CD4-positive, alpha-beta T cell (primary cell): Measurements from ENCODE around the gene PTPRO. TPM values are rescaled to one million over a fixed set of nuclear protein-coding genes. Genes with fewer than 3 reads are reported as not detected.
A peak's percentile ranks its signal among the peaks of the same experiment; 100 is the strongest.

Experiments
- ATAC-seq: fragments of 200-7000 bp; cut with Tn5 transposase; one replicate; pipeline ENCODE4 v1.10.0; 2022; ENCODE audit warnings: mild to moderate bottlenecking; ENCODE audit not compliant: poor library complexity
- CTCF ChIA-PET: fragments of 350-600 bp; sonication (Branson Sonifier 250); formaldehyde crosslinking; loops from one replicate; lab custom pipeline; 2021; ENCODE audit warnings: antibody characterized with exemption, inconsistent platforms; lab: Charles Lee
- POLR2A ChIA-PET: fragments of 350-600 bp; sonication (Branson Sonifier 250); formaldehyde crosslinking; loops from one replicate; lab custom pipeline; 2021; ENCODE audit warnings: antibody characterized with exemption, inconsistent platforms; lab: Charles Lee
- DNase-seq, 14 experiments: peaks; one replicate each; pipeline ENCODE4 v3.0.0-alpha.2; 2013 to 2020; ENCODE audit warnings: mixed read lengths in 2 of 14
- H3K27ac ChIP-seq, 2 donors: one replicate each; pipeline versions ENCODE4 v1.5.1 to v1.7.0; 2013; ENCODE audit warnings: low read length in 2 of 2, low read depth in 1 of 2, mild to moderate bottlenecking in 1 of 2
- H3K27me3 ChIP-seq, 2 experiments: 1 replicate in 1 of 2; 2 replicates in 1 of 2; pipeline versions ENCODE4 v1.6.1 to v1.7.0; 2013; ENCODE audit warnings: low read length in 2 of 2, control low read depth in 1 of 2, mild to moderate bottlenecking in 1 of 2, moderate library complexity in 1 of 2; ENCODE audit not compliant: insufficient read depth in 2 of 2, control insufficient read depth in 1 of 2
- H3K36me3 ChIP-seq: one replicate; pipeline ENCODE4 v1.6.1; 2013; ENCODE audit warnings: low read length, control low read depth; ENCODE audit not compliant: insufficient read depth
- H3K4me1 ChIP-seq: one replicate; pipeline ENCODE4 v1.6.1; 2013; ENCODE audit warnings: low read length, control low read depth; ENCODE audit not compliant: insufficient read depth
- H3K4me3 ChIP-seq: one replicate; pipeline ENCODE4 v1.5.1; 2013; ENCODE audit warnings: mild to moderate bottlenecking, low read length, moderate library complexity
- H3K9me3 ChIP-seq, 2 experiments: 1 replicate in 1 of 2; 2 replicates in 1 of 2; pipeline versions ENCODE4 v1.6.1 to v1.7.0; 2013; ENCODE audit warnings: low read length in 2 of 2, mild to moderate bottlenecking in 2 of 2, control low read depth in 1 of 2, moderate library complexity in 1 of 2; ENCODE audit not compliant: control insufficient read depth in 1 of 2, insufficient read depth in 1 of 2
- H3K27ac Mint-ChIP-seq: one replicate; pipeline ENCODE4 v1.8.0; 2020; ENCODE audit warnings: mixed read lengths
- H3K27me3 Mint-ChIP-seq: one replicate; pipeline ENCODE4 v1.8.0; 2021; ENCODE audit warnings: mixed read lengths
- H3K36me3 Mint-ChIP-seq: one replicate; pipeline ENCODE4 v1.8.0; 2021; ENCODE audit warnings: low read depth, mixed read lengths
- H3K4me1 Mint-ChIP-seq: one replicate; pipeline ENCODE4 v1.8.0; 2021; ENCODE audit warnings: low read depth, mixed read lengths
- H3K4me3 Mint-ChIP-seq: one replicate; pipeline ENCODE4 v1.8.0; 2020; ENCODE audit warnings: mild to moderate bottlenecking, mixed read lengths
- H3K9me3 Mint-ChIP-seq: one replicate; pipeline ENCODE4 v1.8.0; 2020; ENCODE audit warnings: mixed read lengths
- CTCF ChIP-seq: fragments of 200-600 bp; IDR thresholded peaks from one replicate; pipeline ENCODE4 v1.8.0; 2022; ENCODE audit warnings: antibody characterized with exemption, mild to moderate bottlenecking
- intact Hi-C, 2 experiments: fragments of 100-400 bp; cut with DNase I in 1 of 2; cut with micrococcal nuclease in 1 of 2; formaldehyde crosslinking; loops; one replicate each; pipeline versions ENCODE4 v1.15.1 to v1.9.0; 2023 to 2025; cut with DNase I, micrococcal nuclease
- total RNA-seq, 174 experiments: library from RNA in 2 of 174; stranded (reverse) in 2 of 174; gene quantifications; one replicate each; pipeline ENCODE4 v1.2.3 and lab custom pipeline; 2021 to 2026

The PTPRO gene
- total RNA-seq, 2 experiments from 2014 or later = 2.1 to 2.8 TPM

GRCh38 chr12:15575671-15576541, 253.6 kb downstream of the PTPRO start:
- H3K27ac ChIP-seq = no peak overlapping the region
- no peaks in the 10 kb centered on the region for H3K9me3 Mint-ChIP-seq
- no peaks in the 10 kb centered on the region for H3K36me3 ChIP-seq
- H3K9me3 ChIP-seq = no peaks in the 10 kb centered on the region
- no peaks in the 10 kb centered on the region for H3K27me3 ChIP-seq
- peaks cover 26% of the 10 kb centered on the region for H3K36me3 Mint-ChIP-seq
- H3K27ac Mint-ChIP-seq = no peak overlapping the region
- no peak overlapping the region for H3K4me3 ChIP-seq
- H3K4me3 Mint-ChIP-seq = no peak overlapping the region
- no peaks in the 10 kb centered on the region for H3K27me3 Mint-ChIP-seq
- peaks cover 24% of the 10 kb centered on the region for H3K4me1 Mint-ChIP-seq
- no peak for DNase-seq
- ATAC-seq = no peak
- TF ChIP-seq CTCF = no peak
- ChIA-PET CTCF (interaction anchor here (0.9 to 1.4 kb wide), 3 partner anchors 9 to 44 kb away, joined by 3 read pairs; no protein-coding TSS in a partner anchor), POLR2A (interaction anchor here (1.2 to 3.4 kb wide), 2 partner anchors 12 to 29 kb away, joined by 3 to 20 read pairs; no protein-coding TSS in a partner anchor)
- intact Hi-C loops = no loop called here
- H3K4me1 ChIP-seq = peaks cover 4% of the 10 kb centered on the region

GRCh38 chr12:15580431-15580830, 258.1 kb downstream of the PTPRO start:
- no peak overlapping the region for H3K27ac Mint-ChIP-seq
- Histone ChIP-seq H3K27me3 (no peaks in the 10 kb centered on the region), H3K4me3 (no peak overlapping the region), H3K9me3 (no peaks in the 10 kb centered on the region), H3K27ac (no peak overlapping the region), H3K4me1 (no peaks in the 10 kb centered on the region), H3K36me3 (no peaks in the 10 kb centered on the region)
- H3K36me3 Mint-ChIP-seq = peaks cover 6% of the 10 kb centered on the region
- ATAC-seq (peak; percentile 74), DNase-seq (peak; percentile 8 to 64 (median 41))
- ChIA-PET POLR2A (interaction anchor here (0.6 to 1.2 kb wide), 2 partner anchors 10 to 12 kb away, joined by 4 to 5 read pairs; no protein-coding TSS in a partner anchor), CTCF (interaction anchor here (1.4 to 4.0 kb wide), 2 partner anchors 10 to 47 kb away, joined by 3 to 21 read pairs; no protein-coding TSS in a partner anchor)
- intact Hi-C loops = loop anchor here (1.0 to 5.0 kb wide), 3 partner anchors 48 to 858 kb away; no protein-coding TSS in a partner anchor
- peak; percentile 69 for TF ChIP-seq CTCF
- no peaks in the 10 kb centered on the region for H3K9me3 Mint-ChIP-seq
- H3K4me1 Mint-ChIP-seq = peaks cover 23% of the 10 kb centered on the region
- H3K27me3 Mint-ChIP-seq = no peaks in the 10 kb centered on the region
- no peak overlapping the region for H3K4me3 Mint-ChIP-seq

GRCh38 chr12:15581006-15581405, 258.7 kb downstream of the PTPRO start:
- Mint-ChIP-seq H3K36me3 (peaks cover 6% of the 10 kb centered on the region), H3K4me3 (no peak overlapping the region), H3K27me3 (no peaks in the 10 kb centered on the region), H3K4me1 (peaks cover 23% of the 10 kb centered on the region), H3K27ac (no peak overlapping the region), H3K9me3 (no peaks in the 10 kb centered on the region)
- H3K27ac ChIP-seq = no peak overlapping the region
- POLR2A ChIA-PET = no interaction called here
- no peaks in the 10 kb centered on the region for H3K36me3 ChIP-seq
- DNase-seq (no peak), ATAC-seq (no peak)
- no peaks in the 10 kb centered on the region for H3K4me1 ChIP-seq
- CTCF ChIA-PET = interaction anchor here (0.6 to 4.0 kb wide), 4 partner anchors 9 to 343 kb away, joined by 3 to 21 read pairs (median 3); no protein-coding TSS in a partner anchor
- H3K9me3 ChIP-seq = no peaks in the 10 kb centered on the region
- intact Hi-C loops = loop anchor here in 1 of 2 experiments (5.0 kb wide), 2 partner anchors 354 to 859 kb away; no protein-coding TSS in a partner anchor
- H3K4me3 ChIP-seq = no peak overlapping the region
- H3K27me3 ChIP-seq = no peaks in the 10 kb centered on the region
- no peak for TF ChIP-seq CTCF
